A549 treated with CORT108297 at 1 μM for 4 hours (cell line): ENCODE measurements around the gene RNLS. TPM values are rescaled to one million over a fixed set of nuclear protein-coding genes. Genes with fewer than 3 reads are reported as not detected.

Experiments used
- total RNA-seq: library from RNA; stranded (reverse); fragments of 200-300 nt; extraction: Qiagen RNA extraction; gene quantifications from 5 replicates; pipeline ENCODE4 v1.2.3, GENCODE V29; 2022

RNLS gene
- 8.0 to 9.6 TPM (median 8.7 TPM) in 5 replicates for total RNA-seq

GRCh38 chr10:88582806-88583583 is at the start of gene RNLS:
Gene RNLS (minus strand): TSS chr10:88583318.

GRCh38 chr10:88586462-88586861 is 3.3 kb upstream of the RNLS start, which contains the start of gene LIPJ:
Gene LIPJ (plus strand): TSS chr10:88586762. CDS start chr10:88590688, 3,926 bp downstream.

Other genes with a start within 250 kb of the RNLS start
- gene LIPJ, start 3.4 kb upstream of the RNLS start, total RNA-seq = not detected in 5 replicates
- gene LIPF, start 81.1 kb upstream of the RNLS start, total RNA-seq = not detected in 5 replicates
- not detected in 5 replicates for gene LIPK, start 122.9 kb upstream of the RNLS start, total RNA-seq
- gene LIPN, start 176.7 kb upstream of the RNLS start, total RNA-seq = not detected in 5 replicates
- not detected in 5 replicates for gene LIPM, start 219.4 kb upstream of the RNLS start, total RNA-seq